K562 (cell line): ENCODE results near the gene HDHD5. TPM values are rescaled to one million over a fixed set of nuclear protein-coding genes. Genes with fewer than 3 reads are reported as not detected.

Source experiments
- ATAC-seq: fragments of 200-7000 bp; cut with Tn5 transposase; 3 replicates; pipeline ENCODE4 v1.9.1; 2020; ENCODE audit warnings: moderate library complexity
- BruUV-seq: library from RNA; stranded (reverse); fragments of 400-500 nt; replicated peaks from 2 replicates; lab custom pipeline; 2021; lab: Mats Ljungman, UMichigan
- CTCF ChIA-PET: fragments of 300-600 bp; formaldehyde crosslinking; extraction: SDS; loops from one replicate; lab custom pipeline; 2021; ENCODE audit warnings: low intra/inter-chr PET ratio; lab: Yijun Ruan, JAX
- POLR2A ChIA-PET: fragments of 300-600, 350-650 bp; sonication (Branson Sonifier 250); formaldehyde crosslinking; extraction: SDS; loops from one replicate; lab custom pipeline; 2021; ENCODE audit warnings: antibody characterized with exemption, inconsistent platforms; lab: Yijun Ruan, JAX
- DNase-seq, 4 experiments: peaks; one replicate each; pipeline versions ENCODE4 v3.0.0 to v3.0.0-alpha.2; 2011 to 2018; ENCODE audit warnings: low spot score in 3 of 4, mixed read lengths in 3 of 4; ENCODE audit errors: extremely low read depth in 1 of 4
- FAIRE-seq: peaks from 2 replicates; lab custom pipeline; 2011; peaks lifted over from hg19 to GRCh38; lab: Jason Lieb, UNC
- H2AFZ ChIP-seq: 2 replicates; pipeline ENCODE4 v1.6.0; 2011; ENCODE audit warnings: low read depth, low read length, control low read depth, inconsistent platforms
- H3K27ac ChIP-seq: fragments of 200-600 bp; 3 replicates; pipeline ENCODE4 v1.8.0; 2011; ENCODE audit warnings: low read depth, mild to moderate bottlenecking, control low read depth, inconsistent platforms, low read length, moderate library complexity, mixed read lengths; ENCODE audit errors: extremely low read depth
- H3K27me3 ChIP-seq, 2 experiments: fragments of 300-600 bp in 1 of 2; 2 replicates in 1 of 2; 3 replicates in 1 of 2; pipeline versions ENCODE4 v1.6.0 to v1.8.0; 2011; ENCODE audit warnings: inconsistent platforms in 2 of 2, low read length in 2 of 2, mild to moderate bottlenecking in 1 of 2, mixed read lengths in 1 of 2, moderate library complexity in 1 of 2; ENCODE audit not compliant: control insufficient read depth in 2 of 2, insufficient read depth in 2 of 2
- H3K36me3 ChIP-seq: fragments of 300-600 bp; 3 replicates; pipeline ENCODE4 v1.8.0; 2011; ENCODE audit warnings: mild to moderate bottlenecking, low read length, inconsistent platforms; ENCODE audit not compliant: control insufficient read depth, insufficient read depth
- H3K4me1 ChIP-seq, 2 experiments: fragments of 200-600 bp in 1 of 2; replicated peaks in 1 of 2; 2 replicates in 1 of 2; 3 replicates in 1 of 2; pipeline versions ENCODE4 v1.5.1 to v1.8.0; 2011; ENCODE audit warnings: inconsistent platforms in 2 of 2, low read length in 2 of 2, mild to moderate bottlenecking in 1 of 2, mixed read lengths in 1 of 2, moderate library complexity in 1 of 2; ENCODE audit not compliant: control insufficient read depth in 2 of 2, insufficient read depth in 2 of 2
- H3K4me2 ChIP-seq: 2 replicates; pipeline ENCODE4 v1.6.1; 2011; ENCODE audit warnings: low read length, control low read depth, inconsistent platforms, mixed read lengths; ENCODE audit not compliant: insufficient read depth
- H3K4me3 ChIP-seq: fragments of 200-600 bp; sonication (generic), shearing (Covaris generic); 2 replicates; pipeline ENCODE4 v1.5.1; 2016; ENCODE audit warnings: control low read depth, inconsistent platforms
- H3K79me2 ChIP-seq: fragments of 200-600 bp; 3 replicates; pipeline ENCODE4 v1.8.0; 2011; ENCODE audit warnings: low read length, inconsistent platforms; ENCODE audit not compliant: control insufficient read depth, insufficient read depth
- H3K9ac ChIP-seq, 2 experiments: 2 replicates each; pipeline versions ENCODE4 v1.6.0 to v1.6.1; 2011; ENCODE audit warnings: low read depth in 2 of 2, low read length in 2 of 2, control low read depth in 1 of 2, inconsistent platforms in 1 of 2, mild to moderate bottlenecking in 1 of 2, mixed read lengths in 1 of 2; ENCODE audit not compliant: insufficient read depth in 1 of 2
- H3K9me1 ChIP-seq: one replicate; pipeline ENCODE4 v1.6.0; 2011; ENCODE audit warnings: inconsistent platforms, mild to moderate bottlenecking, low read length, moderate library complexity; ENCODE audit not compliant: control insufficient read depth, insufficient read depth
- H3K9me3 ChIP-seq: replicated peaks from 2 replicates; pipeline ENCODE4 v1.5.1; 2011; ENCODE audit warnings: low read depth, low read length, inconsistent platforms; ENCODE audit not compliant: control insufficient read depth, insufficient read depth
- H4K20me1 ChIP-seq: replicated peaks from 2 replicates; pipeline ENCODE4 v1.6.1; 2011; ENCODE audit warnings: low read length, inconsistent platforms, mixed read lengths; ENCODE audit not compliant: control insufficient read depth, insufficient read depth
- CEBPG ChIP-seq, 3 experiments: fragments of 200-800 bp in 1 of 3; sonication (Bioruptor generic) in 1 of 3; sonication (generic) in 1 of 3; formaldehyde crosslinking in 1 of 3; IDR thresholded peaks in 2 of 3; conservative IDR thresholded peaks in 1 of 3; 2 replicates each; pipeline versions ENCODE4 v1.6.1 to v1.8.0; 2016 to 2022; ENCODE audit warnings: missing compliant biosample characterization in 2 of 3, missing genetic modification characterization in 2 of 3, mild to moderate bottlenecking in 1 of 3, missing genetic modification reagents in 1 of 3
- CREB1 ChIP-seq, 2 experiments: sonication (generic) in 1 of 2; formaldehyde crosslinking in 1 of 2; IDR thresholded peaks; 2 replicates each; pipeline versions ENCODE4 v1.6.1 to v1.8.0; 2012 to 2022; ENCODE audit warnings: inconsistent platforms in 1 of 2, mild to moderate bottlenecking in 1 of 2, missing genetic modification reagents in 1 of 2, moderate library complexity in 1 of 2
- KAT2B ChIP-seq: IDR thresholded peaks from one replicate; pipeline ENCODE4 v1.6.1; 2012; ENCODE audit warnings: low read depth, mild to moderate bottlenecking, control low read depth, inconsistent platforms, low read length, moderate library complexity
- KAT8 ChIP-seq: fragments of 450-650 bp; IDR thresholded peaks from 2 replicates; pipeline ENCODE4 v1.6.1; 2016; ENCODE audit warnings: low read depth, mild to moderate bottlenecking
- MEIS2 ChIP-seq: fragments of 450-650 bp; IDR thresholded peaks from 2 replicates; pipeline ENCODE4 v1.6.1; 2014; ENCODE audit warnings: mild to moderate bottlenecking; ENCODE audit not compliant: partially characterized antibody
- MTF1 ChIP-seq: fragments of 250-450 bp; sonication (Bioruptor Pico); IDR thresholded peaks from 2 replicates; pipeline ENCODE4 v1.9.0; 2021; ENCODE audit warnings: moderate library complexity, mild to moderate bottlenecking, inconsistent platforms, borderline replicate concordance
- XRCC5 ChIP-seq: fragments of 200-400 bp; formaldehyde crosslinking; IDR thresholded peaks from 2 replicates; pipeline ENCODE4 v1.6.1; 2017; ENCODE audit warnings: low read depth, mild to moderate bottlenecking, low read length
- ZFX ChIP-seq: sonication (generic); formaldehyde crosslinking; IDR thresholded peaks from 2 replicates; pipeline ENCODE4 v1.8.0; 2022; ENCODE audit warnings: mild to moderate bottlenecking, missing genetic modification reagents, moderate library complexity
- ZNF165 ChIP-seq: fragments of 250-450 bp; sonication (Bioruptor Pico); IDR thresholded peaks from 2 replicates; pipeline ENCODE4 v1.4.0; 2020; ENCODE audit warnings: borderline replicate concordance
- ZNF561 ChIP-seq: fragments of 450-650 bp; formaldehyde crosslinking; conservative IDR thresholded peaks from 2 replicates; pipeline ENCODE4 v1.4.0; 2020; ENCODE audit warnings: mild to moderate bottlenecking, moderate library complexity
- ZNF584 ChIP-seq: fragments of 200-800 bp; sonication (Bioruptor generic); IDR thresholded peaks from 2 replicates; pipeline ENCODE4 v1.6.1; 2016; ENCODE audit warnings: low read depth, mild to moderate bottlenecking, missing genetic modification characterization, missing compliant biosample characterization
- WGBS: fragments of 100-300 bp; shearing (Covaris generic); methylation state at CpG from one replicate; pipeline ENCODE4 v1.1.6; 2016; ENCODE audit warnings: low coverage, mixed read lengths; ENCODE audit not compliant: insufficient coverage; ENCODE audit errors: missing lambda C conversion rate; 5-methylcytosine and 5-hydroxymethylcytosine counted together
- in situ Hi-C: fragments of 300-500 bp; cut with MboI; formaldehyde crosslinking; loops from 4 replicates; pipeline ENCODE4 v1.15.0; 2018; ENCODE audit warnings: inconsistent platforms, mixed read lengths
- intact Hi-C: fragments of 100-400 bp; cut with micrococcal nuclease; formaldehyde crosslinking; loops from 2 replicates; pipeline ENCODE4 v1.14.2; 2022
- polyA plus RNA-seq, 8 experiments: library from polyadenylated mRNA; depleted of rRNA in 4 of 8; stranded (reverse) in 5 of 8; unstranded in 3 of 8; fragments of >200 nt; fragmentation: Nextera tagmentation in 2 of 8; fragmentation: Illumina TruSeq in 1 of 8; extraction: Ambion mirVana in 2 of 8; extraction: Trizol in 1 of 8; gene quantifications; 2 replicates each; pipeline versions ENCODE4 v1.2.1 to v1.2.3, GENCODE V29; 2011 to 2014; ENCODE audit warnings: inconsistent platforms in 1 of 8, missing spikeins in 1 of 8
- total RNA-seq, 7 experiments: library from RNA; depleted of rRNA in 6 of 7; stranded (reverse); fragments of >200 nt in 6 of 7; fragmentation: Illumina TruSeq in 2 of 7; extraction: Trizol in 2 of 7; gene quantifications; 2 replicates each; pipeline versions ENCODE4 v1.2.1 to v1.2.3, GENCODE V29; 2011 to 2021; ENCODE audit warnings: low replicate concordance in 1 of 7
- TF ChIP-seq, protein P1 (sequence below), 2 experiments: fragments of 450-650 bp; IDR thresholded peaks; 2 replicates each; pipeline ENCODE4 v1.6.1; 2016

HDHD5 gene
- total and polyA plus RNA-seq, 9 of the 15 experiments (the other 6 are each of a cell fraction or from before 2014, with no cell fraction given), result 1.6 to 36.6 (median 24.2) TPM

GRCh38 chr22:17118342-17118741, 40.7 kb downstream of the HDHD5 start:
- no peaks in the 10 kb centered on the region for H3K79me2 ChIP-seq
- no peak for ATAC-seq
- H3K4me3 ChIP-seq, result no peak overlapping the region
- no peak for FAIRE-seq
- no peak overlapping the region for H3K4me2 ChIP-seq
- no peaks in the 10 kb centered on the region for H3K9me3 ChIP-seq
- H3K9me1 ChIP-seq, result no peaks in the 10 kb centered on the region
- no peaks in the 10 kb centered on the region for H3K36me3 ChIP-seq
- 0% methylated on average over 4 of the region's 4 CpGs for WGBS
- DNase-seq, result no peak
- H2AFZ ChIP-seq, result no peak overlapping the region
- POLR2A ChIA-PET, result interaction anchor here (0.6 kb wide), 1 partner anchor 813 kb away, joined by 3 read pairs; no protein-coding TSS in a partner anchor
- no TSS peak for BruUV-seq
- peaks cover 41 to 83% of the 10 kb centered on the region in 2 experiments for H3K27me3 ChIP-seq
- peaks cover 0 to 25% of the 10 kb centered on the region in 2 experiments; a peak in 2 of 5 replicates for H3K4me1 ChIP-seq
- intact Hi-C loops, result loop anchor here (5.0 kb wide), 1 partner anchor 384 kb away; no protein-coding TSS in a partner anchor
- CTCF ChIA-PET, result no interaction called here
- peaks cover 20% of the 10 kb centered on the region for H4K20me1 ChIP-seq
- H3K9ac ChIP-seq, result no peak overlapping the region
- H3K27ac ChIP-seq, result no peak overlapping the region
- in situ Hi-C loops, result no loop called here
- TF ChIP-seq CEBPG (CRISPR knock-in tag; IDR thresholded peaks at IDR 0.05) (no peak), CEBPG (tag; conservative IDR thresholded peaks at IDR 0.05 in 1 of 2, IDR thresholded peaks at IDR 0.05 in 1 of 2) (0 out of 4 replicates have a peak, but pooled peaks of 1 of the 2 experiments have one; percentile 26), MTF1 (CRISPR knock-in tag) (no peak)

DNA sequence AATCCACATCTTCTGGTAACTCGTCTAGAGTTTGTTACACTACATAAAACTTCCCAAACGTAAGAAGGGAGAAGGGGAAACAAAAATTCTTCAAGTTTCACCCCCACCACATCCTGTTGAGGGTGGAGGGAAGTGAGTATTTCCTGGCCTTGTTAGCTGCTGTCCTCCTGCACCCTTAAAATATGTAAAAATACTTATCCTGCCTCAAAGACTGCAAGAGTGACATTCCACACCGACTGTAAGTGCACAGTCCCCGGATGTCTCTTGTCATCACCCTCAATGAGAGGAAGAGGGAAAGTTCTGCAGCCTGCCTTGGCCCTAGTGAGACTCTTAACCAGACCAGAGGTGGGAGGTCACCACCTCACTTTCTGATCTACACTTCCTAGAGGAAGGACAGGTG, 41.2 kb downstream of the HDHD5 start:
- no peak for ATAC-seq
- no peak overlapping the region for H3K27ac ChIP-seq
- no peak overlapping the region for H3K4me2 ChIP-seq
- H3K9ac ChIP-seq, result no peak overlapping the region
- FAIRE-seq, result no peak
- DNase-seq, result no peak
- peaks cover 0 to 25% of the 10 kb centered on the region in 2 experiments; a peak in 2 of 5 replicates for H3K4me1 ChIP-seq
- BruUV-seq, result no TSS peak
- ChIA-PET CTCF (no interaction called here), POLR2A (interaction anchor here (0.6 kb wide), 1 partner anchor 813 kb away, joined by 3 read pairs; no protein-coding TSS in a partner anchor)
- no peaks in the 10 kb centered on the region for H3K79me2 ChIP-seq
- WGBS, result 3% methylated on average over 4 of the region's 4 CpGs
- H4K20me1 ChIP-seq, result peaks cover 18% of the 10 kb centered on the region
- H3K9me1 ChIP-seq, result no peaks in the 10 kb centered on the region
- in situ Hi-C loops, result no loop called here
- H2AFZ ChIP-seq, result no peak overlapping the region
- H3K9me3 ChIP-seq, result no peaks in the 10 kb centered on the region
- TF ChIP-seq ZFX (CRISPR knock-in tag), result no peak
- TF ChIP-seq MEIS2, result no peak
- TF ChIP-seq CREB1 (IDR thresholded peaks at IDR 0.05), result no peak
- no peak for TF ChIP-seq CREB1 (CRISPR knock-in tag; IDR thresholded peaks at IDR 0.05)
- no peak for TF ChIP-seq ZNF165
- no peak for TF ChIP-seq KAT8
- TF ChIP-seq XRCC5, result no peak
- TF ChIP-seq, protein P1, sequence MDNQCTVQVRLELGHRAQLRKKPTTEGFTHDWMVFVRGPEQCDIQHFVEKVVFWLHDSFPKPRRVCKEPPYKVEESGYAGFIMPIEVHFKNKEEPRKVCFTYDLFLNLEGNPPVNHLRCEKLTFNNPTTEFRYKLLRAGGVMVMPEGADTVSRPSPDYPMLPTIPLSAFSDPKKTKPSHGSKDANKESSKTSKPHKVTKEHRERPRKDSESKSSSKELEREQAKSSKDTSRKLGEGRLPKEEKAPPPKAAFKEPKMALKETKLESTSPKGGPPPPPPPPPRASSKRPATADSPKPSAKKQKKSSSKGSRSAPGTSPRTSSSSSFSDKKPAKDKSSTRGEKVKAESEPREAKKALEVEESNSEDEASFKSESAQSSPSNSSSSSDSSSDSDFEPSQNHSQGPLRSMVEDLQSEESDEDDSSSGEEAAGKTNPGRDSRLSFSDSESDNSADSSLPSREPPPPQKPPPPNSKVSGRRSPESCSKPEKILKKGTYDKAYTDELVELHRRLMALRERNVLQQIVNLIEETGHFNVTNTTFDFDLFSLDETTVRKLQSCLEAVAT (IDR thresholded peaks at IDR 0.05), result no peak
- no peak for TF ChIP-seq ZNF561
- TF ChIP-seq ZNF584 (CRISPR knock-in tag), result no peak
- TF ChIP-seq KAT2B, result no peak
- peaks cover 39 to 82% of the 10 kb centered on the region in 2 experiments for H3K27me3 ChIP-seq
- H3K36me3 ChIP-seq, result no peaks in the 10 kb centered on the region
- intact Hi-C loops, result loop anchor here (5.0 kb wide), 1 partner anchor 384 kb away; no protein-coding TSS in a partner anchor
- no peak overlapping the region for H3K4me3 ChIP-seq
